HEK293T (cell line): ENCODE data around the gene RAB28.

Source experiments
- CTCF ChIA-PET: fragments of 350-600 bp; formaldehyde crosslinking; extraction: SDS; loops from one replicate; lab custom pipeline; 2021; ENCODE audit warnings: antibody characterized with exemption, inconsistent platforms; lab: Yijun Ruan, JAX
- POLR2A ChIA-PET: fragments of 350-600 bp; formaldehyde crosslinking; extraction: SDS; loops from one replicate; lab custom pipeline; 2020; ENCODE audit warnings: antibody characterized with exemption, inconsistent platforms; lab: Yijun Ruan, JAX
- DNase-seq: peaks from one replicate; pipeline ENCODE4 v3.0.0; 2012; ENCODE audit warnings: mixed read lengths; ENCODE audit errors: extremely low spot score
- ARNT ChIP-seq: fragments of 450-650 bp; IDR thresholded peaks from 2 replicates; pipeline ENCODE4 v1.6.1; 2017; ENCODE audit warnings: mild to moderate bottlenecking
- BHLHE40 ChIP-seq: fragments of 450-650 bp; IDR thresholded peaks from 2 replicates; pipeline ENCODE4 v1.6.1; 2016; ENCODE audit warnings: mild to moderate bottlenecking, moderate library complexity, borderline replicate concordance
- CTBP1 ChIP-seq: fragments of 450-650 bp; IDR thresholded peaks from 2 replicates; pipeline ENCODE4 v1.6.1; 2016; ENCODE audit warnings: borderline replicate concordance
- ELF4 ChIP-seq: fragments of 450-650 bp; IDR thresholded peaks from 2 replicates; pipeline ENCODE4 v1.6.1; 2017; ENCODE audit warnings: antibody characterized with exemption
- FOXA1 ChIP-seq: fragments of 450-650 bp; IDR thresholded peaks from 2 replicates; pipeline ENCODE4 v1.6.1; 2016; ENCODE audit warnings: mild to moderate bottlenecking
- FOXK2 ChIP-seq: fragments of 450-650 bp; IDR thresholded peaks from 2 replicates; pipeline ENCODE4 v1.6.1; 2016; ENCODE audit warnings: mild to moderate bottlenecking
- FOXM1 ChIP-seq: fragments of 450-650 bp; IDR thresholded peaks from 2 replicates; pipeline ENCODE4 v1.6.1; 2017; ENCODE audit warnings: mild to moderate bottlenecking, borderline replicate concordance
- HDGF ChIP-seq: fragments of 450-650 bp; IDR thresholded peaks from 2 replicates; pipeline ENCODE4 v1.6.1; 2017; ENCODE audit warnings: antibody characterized with exemption, borderline replicate concordance
- L3MBTL2 ChIP-seq: fragments of 450-650 bp; conservative IDR thresholded peaks from 2 replicates; pipeline ENCODE4 v1.6.1; 2016; ENCODE audit warnings: mild to moderate bottlenecking
- LEF1 ChIP-seq: fragments of 450-650 bp; IDR thresholded peaks from 2 replicates; pipeline ENCODE4 v1.6.1; 2017; ENCODE audit warnings: mild to moderate bottlenecking, borderline replicate concordance
- NFRKB ChIP-seq: fragments of 450-650 bp; IDR thresholded peaks from 2 replicates; pipeline ENCODE4 v1.6.1; 2016; ENCODE audit warnings: mild to moderate bottlenecking, moderate library complexity
- SP1 ChIP-seq: fragments of 450-650 bp; IDR thresholded peaks from 2 replicates; pipeline ENCODE4 v1.6.1; 2017
- SUZ12 ChIP-seq: fragments of 450-650 bp; IDR thresholded peaks from 2 replicates; pipeline ENCODE4 v1.6.1; 2016; ENCODE audit warnings: mild to moderate bottlenecking
- TARDBP ChIP-seq: fragments of 450-650 bp; IDR thresholded peaks from 2 replicates; pipeline ENCODE4 v1.6.1; 2016
- ZNF384 ChIP-seq: fragments of 450-650 bp; IDR thresholded peaks from 2 replicates; pipeline ENCODE4 v1.6.1; 2016
- TF ChIP-seq, protein P1 (sequence below): fragments of 450-650 bp; IDR thresholded peaks from 2 replicates; pipeline ENCODE4 v1.6.1; 2016

Gene RAB28

DNA sequence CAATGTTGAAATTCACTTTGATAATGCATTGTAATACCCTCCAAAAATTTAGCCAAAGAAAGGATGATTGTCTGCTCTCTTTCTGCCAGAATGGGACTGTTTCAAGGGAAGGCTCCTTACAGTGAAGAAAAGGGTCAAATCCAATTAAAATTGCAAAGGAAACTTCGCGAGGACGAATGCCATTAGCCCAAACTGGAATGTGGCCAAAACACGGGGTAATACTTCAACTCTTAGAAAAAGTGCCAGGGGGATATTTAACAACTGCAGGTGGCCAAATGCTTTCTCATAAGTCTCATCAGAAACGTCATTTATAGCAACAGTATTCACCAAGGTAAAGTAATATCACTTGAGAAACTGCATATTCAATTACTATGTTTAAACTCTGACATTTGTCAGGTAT, 31.1 kb upstream of the RAB28 start:
- ChIA-PET CTCF (no interaction called here), POLR2A (interaction anchor here (0.9 kb wide), 1 partner anchor 32 kb away, joined by 4 read pairs; the partner anchor contains the start of gene RAB28)
- no peak for DNase-seq
- TF ChIP-seq SUZ12 (no peak), ELF4 (no peak)

DNA sequence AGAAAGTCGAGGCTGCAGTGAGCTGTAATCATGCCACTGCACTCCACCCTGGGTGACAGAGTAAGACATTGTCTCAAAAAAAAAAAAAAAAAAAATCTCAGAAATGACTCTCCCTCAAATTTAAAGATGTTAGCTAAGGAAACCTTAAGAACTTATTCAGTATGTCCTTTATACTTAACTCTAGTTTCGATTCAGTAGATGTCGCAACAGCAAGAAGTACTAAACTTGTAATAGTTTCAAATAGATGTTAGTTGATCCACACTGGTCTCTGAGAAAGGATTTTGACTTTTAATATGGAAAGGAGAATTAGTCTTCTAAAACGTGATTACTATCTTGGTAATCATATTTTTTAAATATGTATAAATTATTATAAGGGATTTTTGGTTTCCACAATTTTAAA, 30.6 kb upstream of the RAB28 start:
- no peak for TF ChIP-seq NFRKB
- no peak for TF ChIP-seq FOXK2
- no peak for TF ChIP-seq L3MBTL2
- TF ChIP-seq, protein P1, sequence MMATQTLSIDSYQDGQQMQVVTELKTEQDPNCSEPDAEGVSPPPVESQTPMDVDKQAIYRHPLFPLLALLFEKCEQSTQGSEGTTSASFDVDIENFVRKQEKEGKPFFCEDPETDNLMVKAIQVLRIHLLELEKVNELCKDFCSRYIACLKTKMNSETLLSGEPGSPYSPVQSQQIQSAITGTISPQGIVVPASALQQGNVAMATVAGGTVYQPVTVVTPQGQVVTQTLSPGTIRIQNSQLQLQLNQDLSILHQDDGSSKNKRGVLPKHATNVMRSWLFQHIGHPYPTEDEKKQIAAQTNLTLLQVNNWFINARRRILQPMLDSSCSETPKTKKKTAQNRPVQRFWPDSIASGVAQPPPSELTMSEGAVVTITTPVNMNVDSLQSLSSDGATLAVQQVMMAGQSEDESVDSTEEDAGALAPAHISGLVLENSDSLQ = no peak
- TF ChIP-seq TARDBP = no peak
- TF ChIP-seq ZNF384 = no peak
- TF ChIP-seq HDGF = no peak
- no peak for TF ChIP-seq FOXA1
- no peak for TF ChIP-seq LEF1
- POLR2A ChIA-PET = no interaction called here
- no peak for DNase-seq
- CTCF ChIA-PET = interaction anchor here (0.6 kb wide), 1 partner anchor 1907 kb away, joined by 5 read pairs; no protein-coding TSS in a partner anchor

DNA sequence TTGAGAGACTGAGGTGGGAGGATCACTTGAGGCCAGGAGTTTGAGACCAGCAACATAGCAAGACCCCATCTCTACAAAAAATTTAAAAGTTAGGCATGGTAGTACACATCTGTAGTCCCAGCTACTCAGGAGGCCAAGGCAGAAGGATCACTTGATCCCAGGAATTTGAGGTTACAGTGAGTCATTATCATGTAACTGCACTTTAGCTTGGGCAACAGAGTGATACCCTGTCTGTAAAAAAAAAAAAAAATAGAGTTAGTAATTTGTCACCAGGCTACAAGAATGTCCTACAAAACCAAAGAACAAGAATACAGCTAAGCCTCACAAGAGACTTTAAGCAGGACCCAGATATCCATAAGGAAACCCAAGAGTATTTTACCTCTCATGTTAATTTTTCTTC, 27.0 kb upstream of the RAB28 start:
- POLR2A ChIA-PET = no interaction called here
- DNase-seq = no peak
- no peak for TF ChIP-seq ELF4
- no peak for TF ChIP-seq HDGF
- TF ChIP-seq ZNF384 = no peak
- no peak for TF ChIP-seq LEF1
- TF ChIP-seq SP1 = no peak
- no peak for TF ChIP-seq FOXK2
- TF ChIP-seq, protein P1 = no peak
- TF ChIP-seq SUZ12 = no peak
- no peak for TF ChIP-seq CTBP1
- TF ChIP-seq NFRKB = no peak
- TF ChIP-seq FOXA1 = no peak

DNA sequence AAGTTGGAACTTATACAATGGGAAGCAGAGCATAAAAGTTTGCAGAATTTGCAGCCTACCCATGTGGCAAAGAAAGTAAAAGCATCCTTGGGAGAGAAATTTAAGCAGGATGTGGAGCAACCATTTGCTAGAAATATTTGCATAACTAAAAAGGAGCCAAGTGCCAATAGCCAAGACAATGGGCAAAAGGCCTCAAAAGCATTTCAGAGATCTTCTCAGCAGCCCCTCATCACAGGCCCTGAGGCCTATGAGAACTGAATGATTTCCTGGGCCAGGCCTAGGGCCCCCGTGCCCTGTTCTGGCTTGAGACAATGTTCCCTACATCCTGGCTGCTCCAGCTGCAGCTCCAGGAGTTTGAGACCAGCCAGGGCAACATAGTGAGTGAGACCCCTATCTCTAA, 25.3 kb upstream of the RAB28 start:
- TF ChIP-seq BHLHE40 = no peak
- TF ChIP-seq, protein P1 = no peak
- no peak for TF ChIP-seq ZNF384
- TF ChIP-seq SUZ12 = no peak
- TF ChIP-seq ARNT = no peak
- TF ChIP-seq HDGF = no peak
- no peak for TF ChIP-seq FOXM1
- TF ChIP-seq ELF4 = no peak
- TF ChIP-seq TARDBP = no peak
- no peak for TF ChIP-seq NFRKB
- no peak for TF ChIP-seq FOXK2
- TF ChIP-seq SP1 = no peak
- TF ChIP-seq FOXA1 = no peak
- TF ChIP-seq LEF1 = no peak
- no peak for TF ChIP-seq L3MBTL2
- no peak for TF ChIP-seq CTBP1
- CTCF ChIA-PET = interaction anchor here (0.7 kb wide), 1 partner anchor 375 kb away, joined by 3 read pairs; no protein-coding TSS in a partner anchor
- POLR2A ChIA-PET = no interaction called here
- DNase-seq = no peak

More for the DNA sequence above, 27.0 kb upstream of the RAB28 start:
- CTCF ChIA-PET = interaction anchor here (1.5 kb wide), 1 partner anchor 11 kb away, joined by 3 read pairs; no protein-coding TSS in a partner anchor

DNA sequence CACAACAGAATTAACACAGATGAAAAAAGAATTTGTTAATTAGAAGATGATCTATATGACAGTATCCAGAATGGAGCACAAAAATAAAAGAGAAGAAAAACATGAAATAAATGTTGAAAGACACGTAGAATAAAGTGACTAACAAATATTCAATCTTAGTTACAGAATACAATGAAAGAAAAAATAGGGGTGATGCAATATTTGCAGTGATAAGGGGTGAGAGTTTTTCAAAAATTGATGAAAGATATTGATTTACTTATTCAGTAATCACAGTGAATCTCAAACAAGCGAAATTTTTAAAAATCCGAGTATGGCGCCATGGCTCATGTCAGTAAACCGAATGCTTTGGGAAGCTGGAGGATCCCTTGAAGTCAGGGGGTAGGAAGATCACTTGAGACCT, 20.2 kb upstream of the RAB28 start:
- POLR2A ChIA-PET = no interaction called here
- TF ChIP-seq SUZ12 = no peak
- TF ChIP-seq TARDBP = no peak
- no peak for TF ChIP-seq CTBP1
- no peak for TF ChIP-seq FOXK2
- no peak for TF ChIP-seq ZNF384
- CTCF ChIA-PET = no interaction called here
- no peak for DNase-seq

DNA sequence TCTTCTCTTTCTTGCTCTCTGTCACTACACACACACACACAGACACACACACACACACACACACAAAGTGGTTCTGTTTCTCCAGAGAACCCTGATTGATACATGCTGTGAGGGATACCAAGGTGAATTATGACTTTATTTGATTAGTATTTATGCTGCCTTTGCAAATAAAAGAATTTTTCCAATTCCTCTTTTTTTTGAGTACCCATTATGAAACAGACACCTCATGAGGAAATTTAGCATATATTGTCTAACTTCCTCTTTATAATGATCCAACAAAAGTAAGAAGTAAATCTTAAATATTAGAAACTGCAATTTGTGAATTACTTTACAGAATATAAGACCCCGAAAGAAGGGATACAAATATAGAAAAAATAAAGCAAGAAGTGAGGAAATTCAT, 14.3 kb upstream of the RAB28 start:
- no peak for TF ChIP-seq FOXK2
- no peak for TF ChIP-seq CTBP1
- no peak for TF ChIP-seq FOXM1
- TF ChIP-seq FOXA1 = no peak
- TF ChIP-seq ELF4 = no peak
- TF ChIP-seq ARNT = no peak
- DNase-seq = no peak
- CTCF ChIA-PET = no interaction called here
- POLR2A ChIA-PET = no interaction called here

DNA sequence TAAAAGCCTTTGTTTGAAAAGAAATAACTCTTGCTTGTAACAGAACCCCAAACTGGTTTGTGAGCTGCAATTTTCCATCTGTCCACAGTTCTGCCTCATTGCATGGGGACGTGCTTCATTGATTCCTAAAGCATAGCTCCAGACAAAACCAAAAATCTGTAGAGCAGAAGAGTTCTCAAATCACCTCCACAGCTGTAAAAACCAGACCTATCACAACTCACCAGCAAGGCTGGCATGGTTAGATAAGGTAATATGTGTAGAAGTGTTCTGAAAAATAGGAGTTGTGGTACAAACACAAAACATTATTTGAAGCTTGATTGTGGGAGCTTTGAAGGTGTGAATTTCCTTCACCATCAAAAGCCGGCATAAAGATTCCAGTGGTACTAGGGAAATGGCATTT, 12.5 kb upstream of the RAB28 start:
- TF ChIP-seq, protein P1 = no peak
- no peak for TF ChIP-seq LEF1
- ChIA-PET CTCF (interaction anchor here (1.1 kb wide), 1 partner anchor 10 kb away, joined by 4 read pairs; no protein-coding TSS in a partner anchor), POLR2A (no interaction called here)
- no peak for DNase-seq
